Erythroblast (primary cell): ENCODE data around the gene KCTD16.

Experiments used
- GATA1 ChIP-seq: IDR thresholded peaks from 2 replicates; pipeline ENCODE4 v1.6.1; 2011; ENCODE audit warnings: low read depth, mild to moderate bottlenecking, control low read depth, low read length, moderate library complexity
- POLR2A ChIP-seq: IDR thresholded peaks from 2 replicates; pipeline ENCODE4 v1.6.1; 2011; ENCODE audit warnings: mild to moderate bottlenecking, low read length

DNA sequence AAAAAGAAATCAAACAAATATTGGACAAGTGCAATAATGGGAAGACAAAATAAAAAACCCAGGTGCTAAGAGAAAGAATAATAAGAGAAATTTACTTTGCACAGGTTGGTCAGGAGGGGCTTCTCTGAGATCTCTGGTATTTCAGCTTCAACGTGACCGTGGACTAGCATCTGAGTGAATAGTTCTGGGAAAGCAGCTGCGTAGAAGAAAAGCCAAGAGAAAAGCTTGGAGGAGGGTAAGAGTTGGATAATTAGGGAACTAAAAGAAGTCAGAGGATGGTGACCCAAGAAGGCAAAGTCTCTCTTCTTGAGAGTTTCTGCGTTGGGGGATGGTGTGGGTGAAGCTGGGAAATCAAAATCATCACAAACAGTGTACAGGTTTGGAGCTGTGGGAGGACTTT is 41.8 kb upstream of the KCTD16 start:
- TF ChIP-seq POLR2A (no peak), GATA1 (no peak)
